Ascending aorta (tissue), 2 donors: Measurements from ENCODE around the gene ASTN1. TPM values are rescaled to one million over a fixed set of nuclear protein-coding genes. Genes with fewer than 3 reads are reported as not detected.

ENCODE experiments used
- DNase-seq, 2 donors: peaks; one replicate each; pipeline ENCODE4 v3.0.0-alpha.2; 2019; ENCODE audit warnings: low spot score in 2 of 2
- H3K27ac ChIP-seq, 2 donors: fragments of 200-600 bp; sonication (generic); one replicate each; pipeline ENCODE4 v1.5.1; 2016 to 2017; ENCODE audit warnings: mild to moderate bottlenecking in 1 of 2
- H3K27me3 ChIP-seq: fragments of 200-600 bp; sonication (generic); one replicate; pipeline ENCODE4 v1.5.1; 2017
- H3K36me3 ChIP-seq, 2 donors: fragments of 200-600 bp; sonication (generic); one replicate each; pipeline ENCODE4 v1.5.1; 2016
- H3K4me1 ChIP-seq, 2 donors: fragments of 200-600 bp; sonication (generic); one replicate each; pipeline ENCODE4 v1.5.1; 2016 to 2017; ENCODE audit warnings: mild to moderate bottlenecking in 1 of 2
- H3K4me3 ChIP-seq, 2 donors: fragments of 200-600 bp; sonication (generic); one replicate each; pipeline ENCODE4 v1.5.1; 2016 to 2017; ENCODE audit warnings: mild to moderate bottlenecking in 1 of 2
- H3K9me3 ChIP-seq, 2 donors: fragments of 200-600 bp; sonication (generic); one replicate each; pipeline ENCODE4 v1.5.1; 2016
- intact Hi-C: fragments of 100-400 bp; cut with DNase I; formaldehyde crosslinking; loops from one replicate; pipeline ENCODE4 v1.15.1; 2023
- total RNA-seq: library from RNA; depleted of rRNA; stranded (reverse); fragments of >200 nt; gene quantifications from one replicate; pipeline ENCODE4 v1.1.0, GENCODE V29; 2016
- TF ChIP-seq, protein P1 (sequence below), 3 experiments: fragments of 200-600 bp in 2 of 3; fragments of 450-650 bp in 1 of 3; sonication (generic) in 2 of 3; IDR thresholded peaks; one replicate each; pipeline ENCODE4 v1.5.1; 2016 to 2019; ENCODE audit warnings: antibody characterized with exemption in 3 of 3, mild to moderate bottlenecking in 1 of 3, moderate library complexity in 1 of 3

The ASTN1 gene
- total RNA-seq, 1 donor from 2014 or later = 0.32 TPM

DNA sequence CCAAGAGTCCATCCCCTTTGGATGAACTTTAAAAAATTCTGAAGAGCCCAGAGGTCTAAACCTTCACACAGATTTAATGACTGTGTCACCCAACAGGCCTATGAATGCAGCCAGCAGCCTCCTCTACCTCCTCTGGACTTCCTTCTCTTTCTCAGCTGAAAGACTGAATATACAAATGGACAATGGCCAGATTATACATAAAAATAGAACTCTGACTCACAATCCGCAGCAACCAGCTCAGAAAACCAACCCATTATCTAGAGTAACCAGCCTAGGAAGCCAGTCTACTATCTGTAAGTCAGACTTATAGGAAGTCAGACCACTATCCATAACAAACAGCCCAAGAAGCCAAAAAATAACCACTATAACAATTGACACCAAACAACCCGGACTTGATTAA lies 224.5 kb downstream of the ASTN1 start:
- H3K36me3 ChIP-seq = no peaks in the 10 kb centered on the region
- H3K27me3 ChIP-seq = no peaks in the 10 kb centered on the region
- no peaks in the 10 kb centered on the region for H3K4me1 ChIP-seq
- no peak overlapping the region for H3K4me3 ChIP-seq
- H3K27ac ChIP-seq = no peak overlapping the region
- TF ChIP-seq, protein P1, sequence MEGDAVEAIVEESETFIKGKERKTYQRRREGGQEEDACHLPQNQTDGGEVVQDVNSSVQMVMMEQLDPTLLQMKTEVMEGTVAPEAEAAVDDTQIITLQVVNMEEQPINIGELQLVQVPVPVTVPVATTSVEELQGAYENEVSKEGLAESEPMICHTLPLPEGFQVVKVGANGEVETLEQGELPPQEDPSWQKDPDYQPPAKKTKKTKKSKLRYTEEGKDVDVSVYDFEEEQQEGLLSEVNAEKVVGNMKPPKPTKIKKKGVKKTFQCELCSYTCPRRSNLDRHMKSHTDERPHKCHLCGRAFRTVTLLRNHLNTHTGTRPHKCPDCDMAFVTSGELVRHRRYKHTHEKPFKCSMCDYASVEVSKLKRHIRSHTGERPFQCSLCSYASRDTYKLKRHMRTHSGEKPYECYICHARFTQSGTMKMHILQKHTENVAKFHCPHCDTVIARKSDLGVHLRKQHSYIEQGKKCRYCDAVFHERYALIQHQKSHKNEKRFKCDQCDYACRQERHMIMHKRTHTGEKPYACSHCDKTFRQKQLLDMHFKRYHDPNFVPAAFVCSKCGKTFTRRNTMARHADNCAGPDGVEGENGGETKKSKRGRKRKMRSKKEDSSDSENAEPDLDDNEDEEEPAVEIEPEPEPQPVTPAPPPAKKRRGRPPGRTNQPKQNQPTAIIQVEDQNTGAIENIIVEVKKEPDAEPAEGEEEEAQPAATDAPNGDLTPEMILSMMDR (IDR thresholded peaks at IDR 0.05) = no peak
- DNase-seq = no peak
- intact Hi-C loops = no loop called here
- no peaks in the 10 kb centered on the region for H3K9me3 ChIP-seq

DNA sequence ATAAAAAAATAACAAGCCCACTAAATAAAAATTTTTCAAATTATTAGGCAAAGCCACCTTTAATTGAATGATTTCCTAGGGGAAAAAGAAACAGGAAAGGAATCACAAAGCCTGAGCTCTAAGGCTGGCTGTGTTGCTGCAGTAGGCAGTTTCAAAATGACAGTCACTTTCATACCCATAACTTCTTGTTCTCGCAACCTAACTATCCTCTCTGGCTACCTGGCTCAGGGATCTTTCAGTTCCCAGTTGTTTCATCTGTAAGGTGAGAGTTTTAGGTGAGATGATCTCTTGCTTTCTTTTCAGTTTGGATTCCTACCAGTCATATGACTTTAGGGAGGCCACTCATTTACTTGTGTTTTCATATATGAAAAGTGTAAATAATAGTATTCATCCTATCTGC lies 226.1 kb downstream of the ASTN1 start:
- no peak for DNase-seq
- Histone ChIP-seq H3K27ac (no peak overlapping the region), H3K4me3 (no peak overlapping the region), H3K9me3 (no peaks in the 10 kb centered on the region), H3K36me3 (no peaks in the 10 kb centered on the region), H3K27me3 (no peaks in the 10 kb centered on the region), H3K4me1 (peaks cover 0 to 2% of the 10 kb centered on the region in 2 donors)
- TF ChIP-seq, protein P1 (IDR thresholded peaks at IDR 0.05) = no peak
- intact Hi-C loops = no loop called here

DNA sequence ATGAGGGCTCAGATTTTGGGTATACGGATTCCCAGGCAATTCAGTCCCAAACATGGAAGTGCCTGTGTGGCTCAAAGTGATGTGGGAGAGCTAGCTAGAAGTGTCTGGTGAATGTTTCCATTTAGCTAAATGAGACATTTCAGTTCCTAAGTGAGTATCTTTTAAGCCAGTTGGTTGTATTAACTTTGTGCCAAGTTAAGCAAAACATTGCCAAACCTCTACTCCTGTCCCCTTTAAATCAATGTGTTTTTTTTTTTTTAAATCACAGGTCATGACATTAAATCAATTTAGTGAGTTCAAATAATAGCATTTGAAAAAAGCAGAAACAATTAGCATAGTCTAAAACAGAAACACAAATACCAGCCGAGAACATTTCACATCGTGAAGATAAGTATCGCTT lies 230.1 kb downstream of the ASTN1 start:
- Histone ChIP-seq H3K27ac (no peak overlapping the region), H3K27me3 (no peaks in the 10 kb centered on the region), H3K36me3 (no peaks in the 10 kb centered on the region), H3K4me3 (no peak overlapping the region), H3K4me1 (peaks cover 3 to 14% of the 10 kb centered on the region in 2 donors), H3K9me3 (no peaks in the 10 kb centered on the region)
- no peak for DNase-seq
- TF ChIP-seq, protein P1 (IDR thresholded peaks at IDR 0.05) = no peak
- intact Hi-C loops = no loop called here

DNA sequence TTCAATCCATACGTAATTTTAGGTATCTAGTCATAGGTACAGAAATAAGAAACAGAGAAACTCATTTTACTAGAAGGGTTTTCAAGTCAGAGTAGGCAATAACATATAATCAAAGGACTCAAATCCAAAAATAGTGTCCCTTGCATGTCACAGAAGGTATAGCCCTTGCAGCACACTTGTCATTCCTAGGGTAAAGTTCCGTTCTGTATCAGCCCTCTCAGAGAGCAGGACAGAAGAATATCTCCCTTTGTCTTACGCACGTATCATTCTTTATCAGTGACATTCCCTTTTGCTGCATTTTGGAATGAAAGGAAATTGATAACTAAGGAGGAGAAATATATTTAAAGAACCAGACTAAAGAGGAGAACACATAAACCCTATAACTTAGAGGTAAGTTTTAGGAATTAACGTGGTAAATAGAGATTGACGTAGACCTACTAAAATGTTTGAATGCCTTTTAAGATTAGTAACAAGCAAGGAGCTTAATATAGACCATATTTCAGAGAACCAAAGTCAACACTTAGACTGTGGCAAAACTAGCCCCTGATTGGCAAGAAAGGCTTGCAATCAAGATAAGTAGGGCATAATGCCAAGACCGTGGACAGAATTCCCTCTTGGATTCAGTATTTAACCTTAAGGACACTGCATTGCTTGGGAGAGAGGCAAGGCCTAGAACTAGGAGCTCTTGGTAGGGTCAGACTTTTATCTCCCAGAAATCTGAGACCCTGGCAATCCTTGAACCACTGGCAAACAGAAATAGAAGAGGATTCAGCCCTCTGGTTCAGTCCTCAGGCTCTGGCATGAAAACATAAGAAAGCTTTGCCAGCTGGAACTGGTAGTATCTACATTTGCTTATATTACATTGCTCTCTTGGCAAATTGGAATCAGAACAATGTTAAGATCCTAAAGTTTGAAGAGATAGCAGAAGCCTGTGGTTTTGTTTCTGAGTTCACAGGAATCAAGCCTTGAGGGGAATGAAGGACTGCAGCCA lies 232.1 kb downstream of the ASTN1 start:
- Histone ChIP-seq H3K4me1 (peaks cover 3 to 14% of the 10 kb centered on the region in 2 donors), H3K9me3 (no peaks in the 10 kb centered on the region), H3K4me3 (peak overlapping the region in 1 of 2 donors; percentile 5), H3K36me3 (no peaks in the 10 kb centered on the region), H3K27me3 (no peaks in the 10 kb centered on the region), H3K27ac (peak overlapping the region; percentile 48 to 55)
- DNase-seq = no peak
- intact Hi-C loops = no loop called here
- TF ChIP-seq, protein P1 (IDR thresholded peaks at IDR 0.05) = no peak

DNA sequence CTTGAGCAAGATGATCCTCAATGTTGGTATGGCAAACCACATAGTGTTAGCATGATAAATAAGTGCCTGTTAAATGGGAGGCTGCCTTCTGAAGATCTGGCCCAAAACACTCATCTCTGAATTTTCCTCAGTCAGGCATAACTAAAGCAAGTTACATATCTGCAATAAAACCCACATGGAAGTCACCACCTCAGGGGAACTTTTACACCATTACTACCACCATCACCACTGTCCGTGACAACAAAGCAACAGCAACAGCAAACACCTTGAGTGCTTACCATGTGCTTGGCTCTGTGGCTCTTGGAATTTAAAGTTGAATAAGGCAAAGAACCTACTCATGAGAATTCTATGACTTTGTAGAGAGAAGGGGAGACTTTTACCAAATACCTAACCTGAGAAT lies 233.0 kb downstream of the ASTN1 start:
- Histone ChIP-seq H3K27ac (no peak overlapping the region), H3K4me3 (no peak overlapping the region), H3K36me3 (no peaks in the 10 kb centered on the region), H3K27me3 (no peaks in the 10 kb centered on the region), H3K9me3 (no peaks in the 10 kb centered on the region), H3K4me1 (peaks cover 3 to 14% of the 10 kb centered on the region in 2 donors)
- TF ChIP-seq, protein P1 (IDR thresholded peaks at IDR 0.05) = no peak
- DNase-seq = no peak
- intact Hi-C loops = no loop called here
